T-helper 2 cell treated with Interferon-gamma antibody and Interleukin-4, amounts not matched to agents 5 μg/mL and 100 μg/mL, for 36 hours (primary cell): ENCODE results near the gene MAGI1.

ENCODE experiments used
- DNase-seq: peaks from one replicate; pipeline ENCODE4 v3.0.0; 2021; ENCODE audit warnings: low spot score
- H3K27ac Mint-ChIP-seq: one replicate; pipeline ENCODE4 v1.8.0; 2021; ENCODE audit warnings: mild to moderate bottlenecking, mixed read lengths
- H3K27me3 Mint-ChIP-seq: one replicate; pipeline ENCODE4 v1.8.0; 2021; ENCODE audit warnings: low read depth, mixed read lengths
- H3K36me3 Mint-ChIP-seq: one replicate; pipeline ENCODE4 v1.8.0; 2021; ENCODE audit warnings: low read depth, mixed read lengths
- H3K4me1 Mint-ChIP-seq: one replicate; pipeline ENCODE4 v1.8.0; 2021; ENCODE audit warnings: low read depth, mixed read lengths
- H3K4me3 Mint-ChIP-seq: one replicate; pipeline ENCODE4 v1.8.0; 2022; ENCODE audit warnings: mild to moderate bottlenecking, moderate library complexity, mixed read lengths
- H3K9me3 Mint-ChIP-seq: one replicate; pipeline ENCODE4 v1.8.0; 2021; ENCODE audit warnings: mixed read lengths

MAGI1 gene

GRCh38 chr3:65666448-65667091 is 372.1 kb downstream of the MAGI1 start:
- DNase-seq = no peak
- Mint-ChIP-seq H3K9me3 (no peaks in the 10 kb centered on the region), H3K36me3 (no peaks in the 10 kb centered on the region), H3K27ac (no peak overlapping the region), H3K4me3 (no peak overlapping the region), H3K27me3 (no peaks in the 10 kb centered on the region), H3K4me1 (no peaks in the 10 kb centered on the region)

GRCh38 chr3:65665915-65666314 is 372.8 kb downstream of the MAGI1 start:
- Mint-ChIP-seq H3K36me3 (no peaks in the 10 kb centered on the region), H3K27me3 (no peaks in the 10 kb centered on the region), H3K4me3 (no peak overlapping the region), H3K9me3 (no peaks in the 10 kb centered on the region), H3K4me1 (no peaks in the 10 kb centered on the region), H3K27ac (no peak overlapping the region)
- DNase-seq = no peak

- no peaks in the 10 kb centered on the region for H3K9me3 Mint-ChIP-seq
- H3K27me3 Mint-ChIP-seq = no peaks in the 10 kb centered on the region
- no peak for DNase-seq
- no peaks in the 10 kb centered on the region for H3K4me1 Mint-ChIP-seq
- no peak overlapping the region for H3K27ac Mint-ChIP-seq
- H3K4me3 Mint-ChIP-seq = no peak overlapping the region
- H3K36me3 Mint-ChIP-seq = no peaks in the 10 kb centered on the region
Measured at GRCh38 chr3:65664931-65665330, 373.8 kb downstream of the MAGI1 start.

- no peaks in the 10 kb centered on the region for H3K9me3 Mint-ChIP-seq
- H3K27me3 Mint-ChIP-seq = no peaks in the 10 kb centered on the region
- H3K27ac Mint-ChIP-seq = no peak overlapping the region
- no peaks in the 10 kb centered on the region for H3K4me1 Mint-ChIP-seq
- no peaks in the 10 kb centered on the region for H3K36me3 Mint-ChIP-seq
- no peak overlapping the region for H3K4me3 Mint-ChIP-seq
- no peak for DNase-seq
Measured at GRCh38 chr3:65664446-65664845, 374.3 kb downstream of the MAGI1 start.

GRCh38 chr3:65662095-65662494 is 376.6 kb downstream of the MAGI1 start:
- H3K27ac Mint-ChIP-seq = no peak overlapping the region
- H3K36me3 Mint-ChIP-seq = no peaks in the 10 kb centered on the region
- no peaks in the 10 kb centered on the region for H3K9me3 Mint-ChIP-seq
- H3K4me1 Mint-ChIP-seq = no peaks in the 10 kb centered on the region
- no peak for DNase-seq
- H3K4me3 Mint-ChIP-seq = no peak overlapping the region
- no peaks in the 10 kb centered on the region for H3K27me3 Mint-ChIP-seq

GRCh38 chr3:65660000-65660598 is 378.6 kb downstream of the MAGI1 start:
- DNase-seq = no peak
- Mint-ChIP-seq H3K4me3 (no peak overlapping the region), H3K27me3 (no peaks in the 10 kb centered on the region), H3K27ac (no peak overlapping the region), H3K9me3 (no peaks in the 10 kb centered on the region), H3K4me1 (no peaks in the 10 kb centered on the region), H3K36me3 (no peaks in the 10 kb centered on the region)

- Mint-ChIP-seq H3K9me3 (no peaks in the 10 kb centered on the region), H3K4me1 (no peaks in the 10 kb centered on the region), H3K36me3 (no peaks in the 10 kb centered on the region), H3K27ac (no peak overlapping the region), H3K27me3 (no peaks in the 10 kb centered on the region), H3K4me3 (no peak overlapping the region)
- DNase-seq = no peak
Measured at GRCh38 chr3:65659396-65659795, 379.3 kb downstream of the MAGI1 start.

- H3K27ac Mint-ChIP-seq = no peak overlapping the region
- H3K4me1 Mint-ChIP-seq = no peaks in the 10 kb centered on the region
- no peaks in the 10 kb centered on the region for H3K9me3 Mint-ChIP-seq
- DNase-seq = no peak
- H3K4me3 Mint-ChIP-seq = no peak overlapping the region
- no peaks in the 10 kb centered on the region for H3K36me3 Mint-ChIP-seq
- H3K27me3 Mint-ChIP-seq = no peaks in the 10 kb centered on the region
Measured at GRCh38 chr3:65658401-65658800, 380.3 kb downstream of the MAGI1 start.

GRCh38 chr3:65655061-65655460 is 383.7 kb downstream of the MAGI1 start:
- peaks cover 2% of the 10 kb centered on the region for H3K9me3 Mint-ChIP-seq
- H3K36me3 Mint-ChIP-seq = no peaks in the 10 kb centered on the region
- H3K27ac Mint-ChIP-seq = no peak overlapping the region
- H3K4me1 Mint-ChIP-seq = no peaks in the 10 kb centered on the region
- DNase-seq = no peak
- no peaks in the 10 kb centered on the region for H3K27me3 Mint-ChIP-seq
- H3K4me3 Mint-ChIP-seq = no peak overlapping the region

- DNase-seq = no peak
- H3K4me1 Mint-ChIP-seq = no peaks in the 10 kb centered on the region
- H3K27ac Mint-ChIP-seq = no peak overlapping the region
- peaks cover 3% of the 10 kb centered on the region for H3K9me3 Mint-ChIP-seq
- no peak overlapping the region for H3K4me3 Mint-ChIP-seq
- H3K36me3 Mint-ChIP-seq = no peaks in the 10 kb centered on the region
- H3K27me3 Mint-ChIP-seq = no peaks in the 10 kb centered on the region
Measured at GRCh38 chr3:65653731-65654130, 385.0 kb downstream of the MAGI1 start.

GRCh38 chr3:65650247-65650646 is 388.5 kb downstream of the MAGI1 start:
- no peaks in the 10 kb centered on the region for H3K4me1 Mint-ChIP-seq
- no peak for DNase-seq
- H3K4me3 Mint-ChIP-seq = no peak overlapping the region
- no peaks in the 10 kb centered on the region for H3K36me3 Mint-ChIP-seq
- no peak overlapping the region for H3K27ac Mint-ChIP-seq
- no peaks in the 10 kb centered on the region for H3K27me3 Mint-ChIP-seq
- peaks cover 14% of the 10 kb centered on the region for H3K9me3 Mint-ChIP-seq

GRCh38 chr3:65647369-65647768 is 391.3 kb downstream of the MAGI1 start:
- peaks cover 20% of the 10 kb centered on the region for H3K9me3 Mint-ChIP-seq
- no peak overlapping the region for H3K4me3 Mint-ChIP-seq
- no peak for DNase-seq
- H3K27ac Mint-ChIP-seq = no peak overlapping the region
- no peaks in the 10 kb centered on the region for H3K36me3 Mint-ChIP-seq
- no peaks in the 10 kb centered on the region for H3K4me1 Mint-ChIP-seq
- H3K27me3 Mint-ChIP-seq = no peaks in the 10 kb centered on the region

- Mint-ChIP-seq H3K36me3 (no peaks in the 10 kb centered on the region), H3K4me3 (no peak overlapping the region), H3K9me3 (peaks cover 22% of the 10 kb centered on the region), H3K27ac (no peak overlapping the region), H3K4me1 (no peaks in the 10 kb centered on the region), H3K27me3 (no peaks in the 10 kb centered on the region)
- DNase-seq = no peak
Measured at GRCh38 chr3:65642883-65643282, 395.8 kb downstream of the MAGI1 start.

GRCh38 chr3:65641777-65642176 is 396.9 kb downstream of the MAGI1 start:
- Mint-ChIP-seq H3K27me3 (no peaks in the 10 kb centered on the region), H3K4me3 (no peak overlapping the region)
- DNase-seq = no peak

GRCh38 chr3:65641045-65641444 is 397.7 kb downstream of the MAGI1 start:
- no peak for DNase-seq
- Mint-ChIP-seq H3K4me1 (no peaks in the 10 kb centered on the region), H3K27me3 (no peaks in the 10 kb centered on the region), H3K4me3 (no peak overlapping the region), H3K36me3 (no peaks in the 10 kb centered on the region), H3K27ac (no peak overlapping the region), H3K9me3 (peaks cover 18% of the 10 kb centered on the region)

More at GRCh38 chr3:65641777-65642176, 396.9 kb downstream of the MAGI1 start:
- Mint-ChIP-seq H3K4me1 (no peaks in the 10 kb centered on the region), H3K36me3 (no peaks in the 10 kb centered on the region), H3K9me3 (peaks cover 22% of the 10 kb centered on the region), H3K27ac (no peak overlapping the region)
